ENCODE results near the gene PLCXD3. TPM values are rescaled to one million over a fixed set of nuclear protein-coding genes. Genes with fewer than 3 reads are reported as not detected.

The PLCXD3 gene
- total RNA-seq, 1 donor from 2014 or later, result 95.3 TPM

DNA sequence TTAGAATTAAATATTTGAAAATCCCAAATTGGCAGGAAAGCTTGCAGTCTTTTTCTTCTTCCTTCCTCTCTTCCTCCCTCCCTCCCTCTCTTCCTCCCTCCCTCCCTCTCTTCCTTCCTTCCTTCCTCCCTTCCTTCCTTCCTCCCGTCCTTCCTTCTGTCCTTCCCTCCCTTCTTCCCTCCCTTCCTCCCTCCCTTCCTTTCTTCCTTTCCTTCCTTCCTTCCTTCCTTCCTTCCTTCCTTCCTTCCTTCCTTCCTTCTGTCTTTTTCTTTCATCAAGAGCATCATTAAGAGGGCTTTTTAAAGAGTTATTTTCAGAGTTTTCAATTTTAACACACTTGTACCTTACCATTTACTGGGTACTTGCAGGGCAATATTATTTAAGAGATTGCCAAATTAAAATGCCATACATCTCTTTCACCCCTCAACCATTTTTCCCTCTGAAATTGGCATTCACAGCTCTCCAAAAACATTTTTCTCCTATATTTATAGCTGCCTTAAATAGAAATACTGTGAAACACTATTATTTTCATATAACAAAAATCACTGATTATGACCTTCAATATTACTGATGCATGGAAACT is 197.8 kb downstream of the PLCXD3 start:
- DNase-seq, result no peak
- intact Hi-C loops (cut with micrococcal nuclease), result no loop called here
- ATAC-seq, result no peak

DNA sequence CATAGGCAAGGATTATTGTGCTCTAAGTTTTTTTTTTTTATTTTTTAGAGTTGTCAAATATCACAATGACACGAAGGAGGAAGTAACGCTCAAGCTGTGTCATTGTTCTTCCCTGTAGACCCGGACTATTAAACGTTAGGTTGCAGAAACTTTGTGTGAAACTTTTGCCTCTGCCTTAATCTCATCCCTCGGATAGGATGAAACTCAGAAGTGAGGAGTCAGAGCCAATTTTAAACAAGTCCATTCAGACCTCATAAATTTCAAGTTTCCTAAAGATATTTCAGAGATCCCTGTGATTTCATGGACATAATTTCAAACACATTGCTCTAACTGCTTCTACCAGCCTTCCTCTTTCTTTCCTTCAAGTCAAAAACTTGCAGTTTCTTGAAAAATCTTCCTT is 198.3 kb downstream of the PLCXD3 start:
- ATAC-seq (no peak), DNase-seq (no peak)
- intact Hi-C loops (cut with micrococcal nuclease), result no loop called here

DNA sequence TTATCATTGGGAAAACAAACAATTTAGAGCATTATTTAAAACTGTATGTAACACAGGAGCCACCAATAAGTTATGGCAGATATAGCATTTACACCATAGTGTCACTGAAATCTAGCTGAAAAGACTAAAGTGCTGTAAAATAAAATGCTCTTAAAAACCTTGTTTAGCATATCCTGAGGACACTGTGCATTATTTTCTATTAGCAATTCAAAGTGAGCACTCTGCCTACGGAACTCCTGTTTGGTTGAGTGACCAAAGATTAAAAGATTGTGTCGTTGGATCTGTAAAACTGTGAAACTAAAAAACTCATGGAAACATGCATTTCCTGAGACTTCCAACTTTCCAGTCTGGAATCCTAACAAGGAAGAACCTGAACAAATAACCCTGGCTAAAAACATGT is 201.1 kb downstream of the PLCXD3 start:
- intact Hi-C loops (cut with micrococcal nuclease), result no loop called here
- ATAC-seq, result no peak

DNA sequence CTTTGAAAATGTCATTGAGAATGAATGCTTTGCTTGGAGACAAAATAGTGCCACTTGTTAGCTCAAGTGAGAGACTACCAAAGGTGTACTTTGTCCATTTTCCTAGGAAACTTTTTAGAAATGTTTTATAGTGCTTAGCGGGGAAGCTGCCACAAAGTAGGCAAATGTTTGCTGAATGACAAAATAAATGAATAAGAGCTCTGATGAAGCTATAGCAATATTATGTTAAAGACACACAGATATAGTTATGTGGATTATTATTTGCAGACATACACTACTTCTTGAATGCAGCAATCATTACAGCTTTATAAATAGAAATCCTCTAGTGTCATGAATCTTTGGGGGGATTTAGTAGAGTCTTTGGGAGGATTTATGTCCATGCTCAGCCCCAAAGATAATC is 204.4 kb downstream of the PLCXD3 start:
- DNase-seq (no peak), ATAC-seq (no peak)
- intact Hi-C loops (cut with micrococcal nuclease), result no loop called here

More for the DNA sequence above, 201.1 kb downstream of the PLCXD3 start:
- DNase-seq, result no peak

DNA sequence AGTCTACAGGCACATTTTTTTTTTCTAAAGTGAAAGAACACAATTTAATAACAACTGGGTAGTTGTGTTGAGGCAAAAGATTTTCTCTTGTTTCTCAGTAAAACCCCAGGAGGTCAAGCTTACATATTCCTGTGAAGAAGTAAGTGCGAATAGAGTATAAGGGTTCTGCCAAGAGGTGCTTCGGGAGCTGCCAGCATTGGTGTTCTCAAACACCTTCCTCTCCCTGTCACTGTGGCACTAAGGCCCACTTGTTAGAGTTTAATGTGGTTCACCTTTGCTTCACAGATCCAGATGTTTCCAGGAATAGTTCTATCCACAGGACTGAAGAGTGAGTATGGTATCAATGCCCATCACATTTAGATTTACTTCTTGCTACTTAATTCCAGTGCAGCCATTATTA is 205.3 kb downstream of the PLCXD3 start:
- peak; percentile 55 for ATAC-seq

DNA sequence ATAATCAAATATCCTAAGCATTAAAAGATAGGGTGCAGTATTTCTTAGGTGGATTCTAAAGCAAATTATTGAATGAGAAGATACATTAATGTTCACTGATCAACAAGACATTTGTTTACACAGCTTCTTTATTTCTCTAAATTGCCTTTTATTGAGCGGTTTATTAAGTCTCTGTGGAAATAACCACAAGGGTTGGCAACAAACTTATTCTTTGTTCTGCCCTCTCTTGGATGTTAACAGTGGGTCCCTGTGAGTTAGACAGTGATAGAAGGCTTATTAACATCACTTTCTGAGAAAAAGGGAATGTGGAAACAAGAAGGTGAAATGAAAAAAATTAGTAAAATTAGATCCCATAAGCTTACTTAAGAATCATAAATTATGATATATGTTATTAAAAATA is 214.3 kb downstream of the PLCXD3 start:
- DNase-seq (no peak), ATAC-seq (no peak)
- intact Hi-C loops (cut with micrococcal nuclease), result no loop called here

More for the DNA sequence above, 205.3 kb downstream of the PLCXD3 start:
- intact Hi-C loops (cut with micrococcal nuclease), result no loop called here
- DNase-seq, result no peak

DNA sequence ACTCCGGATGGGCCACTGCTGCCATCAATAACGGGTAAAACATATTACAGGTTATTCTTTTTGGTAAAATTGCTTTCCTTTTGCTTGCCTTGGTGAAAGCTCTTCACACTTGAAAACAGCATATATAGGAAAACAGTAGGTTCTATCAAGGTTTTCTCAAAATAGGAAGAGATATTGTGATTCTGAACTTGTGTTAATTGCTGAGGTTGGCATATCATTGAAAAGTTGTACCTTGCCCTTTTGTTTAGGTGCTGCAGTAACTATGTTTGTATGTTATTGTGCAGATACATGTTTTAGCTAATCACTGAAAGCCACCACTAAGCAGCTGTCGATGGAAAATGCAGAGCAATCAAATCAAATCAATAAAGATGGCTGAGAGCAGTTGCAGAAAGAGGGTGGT is 219.1 kb downstream of the PLCXD3 start:
- DNase-seq, result no peak
- ATAC-seq, result no peak
- intact Hi-C loops (cut with micrococcal nuclease), result no loop called here

DNA sequence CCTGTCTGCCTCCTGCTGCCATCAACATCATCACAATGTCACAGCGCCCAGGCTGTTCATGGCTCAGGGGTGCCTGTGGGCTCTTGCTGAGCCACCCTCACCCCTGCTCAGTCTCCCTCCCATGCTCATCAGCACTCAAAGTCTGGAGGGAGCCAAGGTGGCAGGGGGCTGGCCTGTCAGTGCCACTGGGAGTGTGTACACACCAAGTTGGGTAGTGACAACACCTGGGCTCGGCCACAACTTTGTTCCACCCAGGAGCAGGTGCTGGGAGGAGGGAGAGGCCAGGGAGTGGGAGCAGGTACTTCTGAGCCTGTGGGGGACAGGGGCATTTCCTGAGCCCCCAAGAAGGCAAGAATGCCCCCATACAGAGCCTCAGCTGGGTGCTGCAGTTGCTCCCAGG is 219.6 kb downstream of the PLCXD3 start:
- no peak for DNase-seq
- intact Hi-C loops (cut with micrococcal nuclease), result no loop called here
- ATAC-seq, result no peak

DNA sequence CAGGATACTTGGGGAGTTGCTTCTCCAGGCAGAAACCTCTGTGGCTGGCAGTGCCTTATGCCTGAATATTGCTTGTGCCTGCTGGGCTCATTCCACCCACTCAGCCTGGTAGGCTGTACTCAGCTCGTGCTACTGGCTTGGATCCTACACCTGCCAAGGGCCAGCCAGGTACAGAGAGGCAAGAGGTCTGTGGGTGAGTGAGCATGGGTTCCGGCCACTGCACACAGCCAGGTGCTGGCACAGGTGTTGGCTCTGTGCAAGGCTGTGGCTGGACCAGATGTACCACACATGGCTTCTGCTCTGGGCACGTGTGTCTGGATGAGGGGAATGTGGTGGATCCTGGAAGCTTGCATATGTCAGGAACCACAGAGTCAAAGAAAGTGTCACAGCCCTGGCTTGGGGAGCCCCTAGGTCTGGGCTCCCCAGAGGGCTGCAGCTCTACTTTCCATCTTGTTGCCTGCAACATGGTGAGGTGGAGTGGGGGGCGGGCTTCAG is 220.4 kb downstream of the PLCXD3 start:
- ATAC-seq, result no peak

DNA sequence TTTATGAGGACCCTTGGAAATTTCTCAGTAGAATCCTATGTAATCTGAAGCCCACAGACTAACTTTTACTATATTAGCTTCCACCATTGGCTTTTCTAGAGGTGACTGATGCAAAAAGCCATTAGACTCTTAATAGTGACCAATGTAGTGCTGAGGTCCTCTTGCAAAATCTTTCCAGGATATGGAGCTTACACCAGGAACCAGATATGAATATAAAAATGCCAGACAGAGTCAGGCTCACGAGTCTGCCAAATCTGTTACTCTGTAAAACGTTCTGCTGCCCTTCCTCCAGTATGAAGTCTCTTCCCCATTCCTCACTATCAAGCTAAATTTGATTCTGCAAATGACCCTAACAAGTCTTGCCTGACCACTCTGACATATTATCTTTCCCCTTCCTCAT is 223.7 kb downstream of the PLCXD3 start:
- ATAC-seq (peak; percentile 67), DNase-seq (no peak)
- intact Hi-C loops (cut with micrococcal nuclease), result no loop called here

More for the DNA sequence above, 220.4 kb downstream of the PLCXD3 start:
- DNase-seq, result no peak
- intact Hi-C loops (cut with micrococcal nuclease), result no loop called here

DNA sequence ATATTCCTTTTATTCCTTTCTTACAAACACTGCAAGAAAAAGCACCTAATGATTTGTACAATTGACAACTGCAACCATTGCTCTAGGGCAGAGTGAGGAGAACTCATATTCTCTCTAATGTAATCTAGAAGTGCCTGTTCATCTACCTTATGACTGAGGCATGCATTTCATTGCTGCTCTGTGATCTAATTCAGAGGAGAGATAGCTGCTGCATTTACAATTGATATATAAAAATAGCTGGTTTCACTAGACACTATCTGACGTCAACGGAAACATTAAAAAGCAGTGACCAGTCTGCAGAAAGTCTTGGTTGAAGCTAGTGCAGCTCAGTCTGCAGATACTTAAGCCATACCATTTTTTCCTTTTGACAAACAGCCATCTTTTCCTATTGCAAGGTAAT is 224.2 kb downstream of the PLCXD3 start:
- DNase-seq (no peak), ATAC-seq (peak; percentile 83)
- intact Hi-C loops (cut with micrococcal nuclease), result no loop called here

DNA sequence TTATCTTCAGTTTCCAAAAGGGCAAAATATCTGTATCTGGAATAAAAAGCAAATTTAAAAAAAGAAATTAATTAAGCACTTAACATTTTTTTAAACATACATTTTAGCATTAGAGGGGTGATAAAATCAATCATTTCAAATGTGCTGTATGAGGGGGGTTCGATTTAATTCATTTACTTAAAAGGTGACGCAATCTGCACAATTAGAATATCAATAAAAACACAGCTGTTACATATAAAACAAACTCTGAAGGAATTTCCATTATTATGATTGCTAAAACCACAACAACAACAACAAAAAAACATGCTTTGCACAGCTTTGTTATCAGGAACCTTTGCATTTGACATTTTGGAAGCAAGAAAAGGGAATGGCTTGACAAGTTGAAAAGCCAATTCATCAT is 225.5 kb downstream of the PLCXD3 start:
- intact Hi-C loops (cut with micrococcal nuclease), result no loop called here
- ATAC-seq (no peak), DNase-seq (no peak)

DNA sequence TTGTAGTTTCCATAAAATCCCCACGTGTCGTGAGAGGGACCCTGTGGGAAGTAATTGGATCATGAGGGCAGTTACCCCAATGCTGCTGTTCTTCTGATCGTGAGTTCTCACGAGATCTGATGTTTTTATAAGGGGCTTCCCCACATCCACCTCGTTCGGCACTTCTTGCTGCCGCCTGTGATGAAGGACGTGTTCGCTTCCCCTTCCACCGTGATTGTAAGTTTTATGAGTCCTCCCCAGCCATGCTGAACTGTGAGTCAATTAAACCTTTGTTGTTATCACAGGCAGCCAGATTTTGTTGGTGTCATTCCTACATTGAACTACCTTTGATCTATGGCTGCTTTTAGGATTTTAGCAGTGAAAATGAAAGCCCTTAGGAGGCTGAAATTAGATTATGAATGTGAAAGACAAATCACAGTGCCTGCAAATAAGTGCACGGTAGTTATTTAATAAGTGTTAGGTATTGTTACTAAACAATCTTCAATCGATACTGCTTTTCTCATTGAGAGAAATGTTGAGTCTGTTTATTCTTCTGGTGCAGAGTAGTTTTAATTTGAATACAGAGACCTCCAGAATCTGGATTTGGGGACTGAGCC is 229.1 kb downstream of the PLCXD3 start:
- DNase-seq, result no peak
- ATAC-seq, result no peak
- intact Hi-C loops (cut with micrococcal nuclease), result no loop called here

DNA sequence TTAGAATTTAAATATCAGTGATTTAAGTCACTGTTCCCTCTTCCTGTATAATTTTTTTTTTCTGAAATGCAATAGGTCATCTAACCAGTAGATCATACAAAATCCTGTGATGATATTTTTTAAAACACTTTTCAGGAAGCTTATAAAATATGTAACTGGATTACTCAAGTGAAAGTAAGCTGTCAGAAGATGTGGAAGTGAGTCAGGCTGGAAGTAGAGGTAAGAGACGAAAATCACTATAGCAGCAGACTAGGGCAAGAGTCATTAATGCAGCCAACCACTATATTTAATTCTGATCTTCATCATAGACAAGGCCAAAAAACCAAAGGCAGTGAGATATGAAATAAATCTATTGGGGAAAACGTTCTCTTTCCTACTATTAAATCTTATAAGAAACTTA is 231.4 kb downstream of the PLCXD3 start:
- no peak for ATAC-seq
- intact Hi-C loops (cut with micrococcal nuclease), result loop anchor here (10.0 kb wide), 1 partner anchor 374 kb away; the partner anchor contains the start of gene C7
- no peak for DNase-seq

DNA sequence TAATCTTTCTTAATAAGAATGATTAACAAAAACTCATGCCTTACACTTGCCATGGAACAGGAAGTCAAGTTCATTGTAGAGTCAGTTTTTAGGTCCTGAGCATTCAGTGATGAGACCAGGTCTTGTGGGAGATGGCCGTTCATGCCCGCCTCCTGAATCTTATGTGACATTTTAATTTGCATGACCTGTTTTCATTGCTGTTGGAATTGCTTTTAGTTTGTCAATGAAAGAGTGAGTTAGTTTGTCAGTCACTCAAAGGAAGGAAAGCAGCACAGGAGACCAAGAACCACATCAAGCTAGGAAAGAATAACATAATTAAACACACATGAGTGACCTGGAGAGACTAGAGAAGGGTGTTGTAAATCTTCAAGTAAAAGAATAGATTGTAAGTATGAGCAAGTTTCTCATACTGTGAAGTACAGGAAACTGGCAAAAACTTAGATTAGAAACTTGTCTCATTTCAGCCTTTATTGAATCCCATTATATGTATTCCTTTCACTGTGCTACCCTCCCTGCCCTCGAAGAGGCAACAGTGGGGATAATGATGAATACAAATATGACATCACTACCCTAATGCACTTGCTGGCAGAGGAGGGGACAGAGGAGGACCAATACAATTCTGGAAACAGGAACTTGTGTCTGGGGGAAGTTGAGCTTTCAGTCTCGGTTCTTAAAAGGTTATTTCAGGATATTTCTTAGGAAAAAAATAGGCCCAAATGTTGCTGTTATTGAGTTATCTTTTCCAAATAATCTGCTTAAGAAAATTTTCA is 232.7 kb downstream of the PLCXD3 start:
- no peak for ATAC-seq
- no peak for DNase-seq
- intact Hi-C loops (cut with micrococcal nuclease), result loop anchor here (10.0 kb wide), 1 partner anchor 373 kb away; the partner anchor contains the start of gene C7

DNA sequence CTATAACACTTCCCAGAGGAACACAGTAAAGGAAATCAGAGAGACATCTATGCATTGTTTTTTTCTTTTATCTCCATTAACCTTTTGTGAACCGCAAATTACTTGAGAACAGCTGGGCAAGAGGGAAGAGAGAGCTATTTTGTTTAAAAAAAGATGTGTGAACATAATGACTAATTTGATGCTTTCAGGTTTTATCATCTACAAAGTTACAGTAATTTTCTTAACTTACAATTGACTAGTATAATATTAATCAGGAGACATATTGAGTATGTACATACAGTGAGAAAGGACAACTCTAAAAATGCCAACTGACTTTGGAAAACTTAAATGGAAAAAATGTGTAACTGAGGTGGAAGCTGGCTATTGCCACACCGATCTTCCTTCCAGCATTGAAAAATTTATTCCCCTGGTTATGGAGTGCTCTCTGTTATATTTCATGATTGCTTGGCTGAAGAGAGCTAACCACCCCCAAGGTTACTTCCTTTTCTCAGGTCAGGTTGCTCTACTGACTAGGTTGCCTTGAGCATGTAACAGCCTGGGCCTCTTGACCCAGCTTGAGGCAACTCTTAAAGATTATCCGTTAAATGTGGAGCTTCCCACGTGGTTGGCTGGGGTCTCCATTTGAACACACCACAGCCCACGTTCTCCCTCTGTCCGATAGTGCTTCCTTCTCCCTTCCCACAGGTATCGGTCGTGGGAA is 234.4 kb downstream of the PLCXD3 start:
- intact Hi-C loops (cut with micrococcal nuclease), result loop anchor here (10.0 kb wide), 1 partner anchor 371 kb away; the partner anchor contains the start of gene C7
- DNase-seq (no peak), ATAC-seq (no peak)

DNA sequence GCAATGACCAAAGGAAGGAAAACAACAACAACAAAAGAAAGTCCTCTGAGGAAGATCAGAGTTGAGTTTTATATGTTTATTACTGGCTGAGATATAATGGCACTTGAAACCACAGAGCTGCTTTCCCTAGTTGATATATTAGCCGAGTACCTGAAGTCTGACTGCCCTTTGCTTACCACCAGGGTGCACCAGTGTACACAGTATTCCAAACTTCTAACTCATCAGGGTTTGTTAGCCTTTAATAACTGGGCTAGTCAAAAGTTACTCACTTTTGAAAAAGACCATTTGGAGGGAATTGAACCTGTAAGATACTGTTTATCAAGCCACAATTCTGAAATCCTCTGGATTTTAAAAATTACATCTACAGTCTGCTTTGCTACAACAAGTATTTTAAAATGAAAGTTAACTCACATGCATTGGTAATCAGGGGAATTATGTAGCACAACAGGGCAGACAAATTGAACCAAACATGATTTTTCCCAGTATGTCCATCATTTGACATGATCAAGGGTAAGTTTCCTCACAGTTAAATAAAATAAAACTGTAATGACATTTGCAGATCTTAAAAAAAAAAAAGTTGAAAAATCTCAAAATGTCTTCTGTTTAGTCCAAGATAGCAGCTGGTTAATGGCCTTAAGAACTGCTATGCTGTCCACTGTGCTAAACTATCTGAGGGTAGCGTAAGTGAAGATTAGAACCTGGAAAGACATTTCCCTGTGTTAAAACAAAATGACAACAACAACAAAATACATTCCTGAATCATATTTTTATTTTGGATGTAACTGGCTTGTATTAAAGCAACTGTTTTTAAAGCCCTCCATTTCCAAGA is 239.8 kb downstream of the PLCXD3 start:
- peak; percentile 31 for DNase-seq
- intact Hi-C loops (cut with micrococcal nuclease), result loop anchor here (5.0 to 10.0 kb wide), 2 partner anchors 242 to 366 kb away; partner anchors contain the start of genes C7 and PLCXD3
- peak; percentile 96 for ATAC-seq

DNA sequence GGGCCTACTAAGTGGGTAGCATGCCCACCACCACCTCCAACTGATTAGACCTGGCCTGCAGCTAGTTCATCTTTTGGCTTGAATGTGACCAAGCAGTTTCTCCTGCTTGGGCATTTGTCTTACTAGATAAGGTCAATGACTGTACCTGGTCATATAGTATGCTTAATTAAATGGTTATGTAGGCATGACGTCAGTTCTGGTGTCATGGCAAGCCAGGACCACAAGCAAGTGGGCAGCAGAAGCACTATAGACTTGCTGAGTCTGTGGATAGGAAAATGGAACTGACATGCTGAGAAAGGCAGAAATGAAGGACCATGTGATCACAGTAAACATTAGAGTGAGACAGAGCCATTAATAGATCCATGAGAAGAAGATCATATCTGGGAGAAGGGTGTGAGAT is 241.5 kb downstream of the PLCXD3 start:
- DNase-seq (no peak), ATAC-seq (no peak)
- intact Hi-C loops (cut with micrococcal nuclease), result loop anchor here (5.0 to 10.0 kb wide), 2 partner anchors 74 to 258 kb away; no protein-coding TSS in a partner anchor

DNA sequence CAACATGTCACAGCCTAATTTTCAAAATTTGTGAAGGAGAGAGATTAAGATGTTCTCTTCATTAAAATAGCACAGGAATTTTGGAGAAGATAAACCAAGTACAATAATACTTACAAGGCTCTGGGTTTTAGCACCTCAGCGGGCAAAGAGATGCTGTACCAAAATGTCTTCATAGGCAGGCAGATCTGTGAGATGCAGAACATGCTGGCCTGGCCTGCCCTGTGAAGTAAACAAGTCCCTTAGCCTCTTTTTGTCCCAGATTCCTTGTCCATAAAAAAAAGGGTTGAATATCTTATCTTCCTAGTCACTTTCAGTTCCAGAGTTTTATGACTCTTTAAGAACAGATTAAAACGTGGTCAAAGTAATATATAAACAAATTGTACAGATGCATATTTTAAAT is 244.0 kb downstream of the PLCXD3 start:
- ATAC-seq (no peak), DNase-seq (no peak)
- intact Hi-C loops (cut with micrococcal nuclease), result loop anchor here (5.0 to 10.0 kb wide), 2 partner anchors 72 to 261 kb away; no protein-coding TSS in a partner anchor
